ENCODE results near the gene LYPD8. TPM values are rescaled to one million over a fixed set of nuclear protein-coding genes. Genes with fewer than 3 reads are reported as not detected.

Gene LYPD8
- total RNA-seq, 1 experiment from 2014 or later: 1.6 TPM

DNA sequence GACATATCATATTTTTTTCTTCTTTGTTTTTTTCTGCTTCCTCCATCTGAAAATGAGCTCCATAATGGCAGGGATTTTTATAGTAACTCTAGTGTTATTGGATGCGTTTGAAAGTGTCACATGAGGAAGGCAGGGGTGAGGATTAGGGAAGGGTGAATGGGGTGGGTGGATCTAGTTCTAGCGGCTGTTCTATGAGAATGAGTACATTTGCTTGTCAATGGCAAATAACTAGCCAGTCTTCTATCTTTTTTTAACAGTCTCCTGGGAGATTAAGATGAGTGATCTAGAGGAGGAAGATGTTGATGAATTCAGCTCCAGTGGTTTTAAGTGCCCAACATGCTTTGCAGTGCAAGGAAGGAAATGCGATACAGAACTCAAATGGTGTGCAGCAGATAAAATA, 58.8 kb downstream of the LYPD8 start:
- Histone ChIP-seq H3K4me1 (no peaks in the 10 kb centered on the region), H3K9me3 (replicated peaks) (no peaks in the 10 kb centered on the region), H3K36me3 (no peaks in the 10 kb centered on the region), H3K27ac (no peak overlapping the region), H3K4me3 (no peak overlapping the region), H3K27me3 (no peaks in the 10 kb centered on the region)
- DNase-seq: no peak

DNA sequence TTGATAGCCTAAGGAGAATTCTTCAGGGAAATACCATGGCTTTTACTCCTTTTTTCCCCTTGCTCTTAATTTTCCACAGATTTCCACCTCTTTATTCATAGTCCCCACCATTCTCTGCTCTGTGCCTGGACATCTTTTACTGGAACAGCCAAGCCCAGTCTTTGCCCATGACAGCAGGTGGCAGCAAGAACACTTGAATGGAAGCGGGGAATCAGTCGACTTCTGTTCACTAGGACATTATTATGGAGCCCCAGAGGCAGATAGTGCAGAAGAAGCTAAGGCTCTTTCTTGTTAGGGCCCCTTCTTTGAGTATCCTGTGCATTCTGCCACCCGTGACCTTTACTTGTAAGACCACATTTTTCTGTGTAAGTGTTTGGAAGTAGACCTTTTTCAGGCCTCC, 59.3 kb downstream of the LYPD8 start:
- H3K36me3 ChIP-seq: no peaks in the 10 kb centered on the region
- H3K27ac ChIP-seq: no peak overlapping the region
- peak; percentile 6 to 33 for DNase-seq
- no peak overlapping the region for H3K4me3 ChIP-seq
- no peaks in the 10 kb centered on the region for H3K27me3 ChIP-seq
- no peaks in the 10 kb centered on the region for H3K9me3 ChIP-seq (replicated peaks)
- H3K4me1 ChIP-seq: no peaks in the 10 kb centered on the region

GRCh38 chr1:248695451-248696132, 60.0 kb downstream of the LYPD8 start:
- no peak overlapping the region for H3K4me3 ChIP-seq
- no peak for DNase-seq
- no peaks in the 10 kb centered on the region for H3K36me3 ChIP-seq
- H3K9me3 ChIP-seq (replicated peaks): no peaks in the 10 kb centered on the region
- H3K4me1 ChIP-seq: no peaks in the 10 kb centered on the region
- no peaks in the 10 kb centered on the region for H3K27me3 ChIP-seq
- H3K27ac ChIP-seq: no peak overlapping the region

GRCh38 chr1:248691567-248692155, 63.9 kb downstream of the LYPD8 start:
- H3K36me3 ChIP-seq: no peaks in the 10 kb centered on the region
- no peaks in the 10 kb centered on the region for H3K4me1 ChIP-seq
- H3K27me3 ChIP-seq: no peaks in the 10 kb centered on the region
- H3K9me3 ChIP-seq (replicated peaks): no peaks in the 10 kb centered on the region
- no peak for DNase-seq
- no peak overlapping the region for H3K27ac ChIP-seq
- no peak overlapping the region for H3K4me3 ChIP-seq

Other genes with a start within 250 kb of the LYPD8 start
- not detected in 2 replicates for gene OR2G6, start 247.7 kb downstream of the LYPD8 start, total RNA-seq (2014; rRNA removed; shearing (Covaris generic))
- not detected in 2 replicates for gene OR2T29, start 193.0 kb downstream of the LYPD8 start, total RNA-seq (2014; rRNA removed; shearing (Covaris generic))
- not detected in 2 replicates for gene OR2T34, start 181.0 kb downstream of the LYPD8 start, total RNA-seq (2014; rRNA removed; shearing (Covaris generic))
- not detected in 2 replicates for gene OR2T10, start 158.1 kb downstream of the LYPD8 start, total RNA-seq (2014; rRNA removed; shearing (Covaris generic))
- not detected in 2 replicates for gene OR2T11, start 120.7 kb downstream of the LYPD8 start, total RNA-seq (2014; rRNA removed; shearing (Covaris generic))
- not detected in 2 replicates for gene OR2T35, start 110.5 kb downstream of the LYPD8 start, total RNA-seq (2014; rRNA removed; shearing (Covaris generic))
- not detected in 2 replicates for gene OR2T27, start 100.2 kb downstream of the LYPD8 start, total RNA-seq (2014; rRNA removed; shearing (Covaris generic))
- not detected in 2 replicates for gene OR14I1, start 53.0 kb downstream of the LYPD8 start, total RNA-seq (2014; rRNA removed; shearing (Covaris generic))
- gene SH3BP5L, start 70.2 kb upstream of the LYPD8 start, total RNA-seq (2014; rRNA removed; shearing (Covaris generic)): 14.2 and 15.8 TPM in 2 replicates
- 15.9 and 17.0 TPM in 2 replicates for gene ZNF672, start 82.5 kb upstream of the LYPD8 start, total RNA-seq (2014; rRNA removed; shearing (Covaris generic))
- 17.2 and 26.4 TPM in 2 replicates for gene ZNF692, start 103.3 kb upstream of the LYPD8 start, total RNA-seq (2014; rRNA removed; shearing (Covaris generic))
- 4.9 and 5.6 TPM in 2 replicates for gene PGBD2, start 150.5 kb upstream of the LYPD8 start, total RNA-seq (2014; rRNA removed; shearing (Covaris generic))